Activated CD8-positive, alpha-beta memory T cell treated with anti-CD3 and anti-CD28 coated beads, Interleukin-2, amount 10 ng/mL, durations not matched to agents 7 days and 5 days (primary cell): ENCODE results near the gene FBRSL1. TPM values are rescaled to one million over a fixed set of nuclear protein-coding genes. Genes with fewer than 3 reads are reported as not detected.

Experiments used
- ATAC-seq: fragments of 150-1000 bp; cut with Tn5 transposase; one replicate; pipeline ENCODE4 v1.10.0; 2021; ENCODE audit warnings: moderate library complexity
- CTCF ChIA-PET: fragments of 350-600 bp; sonication (Branson Sonifier 250); formaldehyde crosslinking; loops from one replicate; lab custom pipeline; 2021; ENCODE audit warnings: antibody characterized with exemption; lab: Charles Lee
- DNase-seq: peaks from one replicate; pipeline ENCODE4 v3.0.0-alpha.2; 2020
- H3K27ac Mint-ChIP-seq: one replicate; pipeline ENCODE4 v1.8.0; 2021; ENCODE audit warnings: mild to moderate bottlenecking, mixed read lengths
- H3K27me3 Mint-ChIP-seq: one replicate; pipeline ENCODE4 v1.8.0; 2021; ENCODE audit warnings: mixed read lengths
- H3K36me3 Mint-ChIP-seq: one replicate; pipeline ENCODE4 v1.8.0; 2021; ENCODE audit warnings: mild to moderate bottlenecking, mixed read lengths
- H3K4me1 Mint-ChIP-seq: one replicate; pipeline ENCODE4 v1.8.0; 2021; ENCODE audit warnings: mixed read lengths
- H3K4me3 Mint-ChIP-seq: one replicate; pipeline ENCODE4 v1.8.0; 2021; ENCODE audit warnings: mild to moderate bottlenecking, moderate library complexity, mixed read lengths
- H3K9me3 Mint-ChIP-seq: one replicate; pipeline ENCODE4 v1.8.0; 2022; ENCODE audit warnings: low read depth, mixed read lengths
- total RNA-seq, 2 experiments: library from RNA; stranded (reverse); gene quantifications; one replicate each; pipeline ENCODE4 v1.2.3, GENCODE V29; 2021

The FBRSL1 gene
- total RNA-seq, 2 experiments from 2014 or later, result 48.1 to 48.6 TPM

GRCh38 chr12:132550014-132550802, 60.3 kb downstream of the FBRSL1 start:
- H3K9me3 Mint-ChIP-seq, result no peaks in the 10 kb centered on the region
- H3K4me1 Mint-ChIP-seq, result no peaks in the 10 kb centered on the region
- H3K27ac Mint-ChIP-seq, result no peak overlapping the region
- CTCF ChIA-PET, result no interaction called here
- no peaks in the 10 kb centered on the region for H3K36me3 Mint-ChIP-seq
- ATAC-seq (no peak), DNase-seq (no peak)
- H3K27me3 Mint-ChIP-seq, result no peaks in the 10 kb centered on the region
- no peak overlapping the region for H3K4me3 Mint-ChIP-seq

GRCh38 chr12:132550830-132551640, 61.1 kb downstream of the FBRSL1 start:
- CTCF ChIA-PET, result no interaction called here
- Mint-ChIP-seq H3K4me1 (no peaks in the 10 kb centered on the region), H3K4me3 (no peak overlapping the region), H3K27me3 (no peaks in the 10 kb centered on the region), H3K9me3 (no peaks in the 10 kb centered on the region), H3K27ac (no peak overlapping the region), H3K36me3 (no peaks in the 10 kb centered on the region)
- DNase-seq (no peak), ATAC-seq (no peak)

- H3K36me3 Mint-ChIP-seq, result no peaks in the 10 kb centered on the region
- no peak for DNase-seq
- no peak overlapping the region for H3K27ac Mint-ChIP-seq
- no peak for ATAC-seq
- CTCF ChIA-PET, result no interaction called here
- no peaks in the 10 kb centered on the region for H3K4me1 Mint-ChIP-seq
- H3K9me3 Mint-ChIP-seq, result no peaks in the 10 kb centered on the region
- H3K4me3 Mint-ChIP-seq, result no peak overlapping the region
- no peaks in the 10 kb centered on the region for H3K27me3 Mint-ChIP-seq
These were observed 61.7 kb downstream of the FBRSL1 start for GRCh38 chr12:132551641-132552031.

GRCh38 chr12:132554845-132555630, 65.1 kb downstream of the FBRSL1 start:
- Mint-ChIP-seq H3K4me1 (peaks cover 10% of the 10 kb centered on the region), H3K27me3 (peaks cover 13% of the 10 kb centered on the region), H3K9me3 (no peaks in the 10 kb centered on the region), H3K36me3 (no peaks in the 10 kb centered on the region), H3K4me3 (no peak overlapping the region), H3K27ac (no peak overlapping the region)
- CTCF ChIA-PET, result interaction anchor here (0.9 to 1.0 kb wide), 2 partner anchors 28 to 140 kb away, joined by 3 to 7 read pairs; no protein-coding TSS in a partner anchor
- ATAC-seq, result no peak
- DNase-seq, result no peak

- DNase-seq (no peak), ATAC-seq (no peak)
- no peak overlapping the region for H3K4me3 Mint-ChIP-seq
- peaks cover 11% of the 10 kb centered on the region for H3K4me1 Mint-ChIP-seq
- CTCF ChIA-PET, result no interaction called here
- H3K27me3 Mint-ChIP-seq, result peaks cover 13% of the 10 kb centered on the region
- no peaks in the 10 kb centered on the region for H3K9me3 Mint-ChIP-seq
- no peak overlapping the region for H3K27ac Mint-ChIP-seq
- H3K36me3 Mint-ChIP-seq, result no peaks in the 10 kb centered on the region
These were observed 65.7 kb downstream of the FBRSL1 start for GRCh38 chr12:132555686-132556085.

- Mint-ChIP-seq H3K36me3 (no peaks in the 10 kb centered on the region), H3K4me3 (no peak overlapping the region), H3K4me1 (peaks cover 15% of the 10 kb centered on the region)
These were observed 66.3 kb downstream of the FBRSL1 start for GRCh38 chr12:132556216-132556615.

GRCh38 chr12:132556801-132557200, 66.8 kb downstream of the FBRSL1 start:
- Mint-ChIP-seq H3K4me1 (peaks cover 16% of the 10 kb centered on the region), H3K27me3 (peaks cover 13% of the 10 kb centered on the region), H3K9me3 (no peaks in the 10 kb centered on the region), H3K27ac (no peak overlapping the region), H3K36me3 (no peaks in the 10 kb centered on the region), H3K4me3 (no peak overlapping the region)
- no peak for DNase-seq
- no peak for ATAC-seq
- CTCF ChIA-PET, result no interaction called here

More at GRCh38 chr12:132556216-132556615, 66.3 kb downstream of the FBRSL1 start:
- Mint-ChIP-seq H3K27ac (no peak overlapping the region), H3K9me3 (no peaks in the 10 kb centered on the region), H3K27me3 (peaks cover 13% of the 10 kb centered on the region)
- DNase-seq, result no peak
- CTCF ChIA-PET, result no interaction called here
- no peak for ATAC-seq

- peaks cover 13% of the 10 kb centered on the region for H3K27me3 Mint-ChIP-seq
- no peaks in the 10 kb centered on the region for H3K36me3 Mint-ChIP-seq
- no peak for DNase-seq
- H3K9me3 Mint-ChIP-seq, result no peaks in the 10 kb centered on the region
- CTCF ChIA-PET, result interaction anchor here (1.4 kb wide), 1 partner anchor 142 kb away, joined by 4 read pairs; no protein-coding TSS in a partner anchor
- no peak for ATAC-seq
- H3K27ac Mint-ChIP-seq, result no peak overlapping the region
- H3K4me1 Mint-ChIP-seq, result peaks cover 17% of the 10 kb centered on the region
- no peak overlapping the region for H3K4me3 Mint-ChIP-seq
These were observed 67.5 kb downstream of the FBRSL1 start for GRCh38 chr12:132557291-132558015.

- ATAC-seq (no peak), DNase-seq (peak; percentile 48)
- H3K9me3 Mint-ChIP-seq, result no peaks in the 10 kb centered on the region
- no peak overlapping the region for H3K4me3 Mint-ChIP-seq
- no peak overlapping the region for H3K27ac Mint-ChIP-seq
- CTCF ChIA-PET, result interaction anchor here (1.4 kb wide), 1 partner anchor 143 kb away, joined by 4 read pairs; no protein-coding TSS in a partner anchor
- no peaks in the 10 kb centered on the region for H3K36me3 Mint-ChIP-seq
- H3K4me1 Mint-ChIP-seq, result peaks cover 17% of the 10 kb centered on the region
- H3K27me3 Mint-ChIP-seq, result peaks cover 13% of the 10 kb centered on the region
These were observed 68.3 kb downstream of the FBRSL1 start for GRCh38 chr12:132558042-132558856.

GRCh38 chr12:132558861-132559623, 69.1 kb downstream of the FBRSL1 start:
- Mint-ChIP-seq H3K9me3 (no peaks in the 10 kb centered on the region), H3K27ac (no peak overlapping the region), H3K4me1 (peaks cover 17% of the 10 kb centered on the region), H3K36me3 (no peaks in the 10 kb centered on the region), H3K27me3 (peaks cover 13% of the 10 kb centered on the region), H3K4me3 (peak overlapping the region; percentile 53)
- no peak for DNase-seq
- no peak for ATAC-seq
- CTCF ChIA-PET, result interaction anchor here (0.7 to 1.1 kb wide), 2 partner anchors 41 to 143 kb away, joined by 3 to 5 read pairs; no protein-coding TSS in a partner anchor

GRCh38 chr12:132559652-132560363, 69.9 kb downstream of the FBRSL1 start:
- no peaks in the 10 kb centered on the region for H3K9me3 Mint-ChIP-seq
- no peaks in the 10 kb centered on the region for H3K36me3 Mint-ChIP-seq
- H3K4me1 Mint-ChIP-seq, result peaks cover 17% of the 10 kb centered on the region
- ATAC-seq, result peak; percentile 73
- no peak for DNase-seq
- H3K4me3 Mint-ChIP-seq, result peak overlapping the region; percentile 53
- peaks cover 13% of the 10 kb centered on the region for H3K27me3 Mint-ChIP-seq
- H3K27ac Mint-ChIP-seq, result no peak overlapping the region
- CTCF ChIA-PET, result interaction anchor here (0.7 to 1.1 kb wide), 2 partner anchors 40 to 144 kb away, joined by 3 to 5 read pairs; no protein-coding TSS in a partner anchor
